ENCODE measurements around the gene RNF14.

DNA sequence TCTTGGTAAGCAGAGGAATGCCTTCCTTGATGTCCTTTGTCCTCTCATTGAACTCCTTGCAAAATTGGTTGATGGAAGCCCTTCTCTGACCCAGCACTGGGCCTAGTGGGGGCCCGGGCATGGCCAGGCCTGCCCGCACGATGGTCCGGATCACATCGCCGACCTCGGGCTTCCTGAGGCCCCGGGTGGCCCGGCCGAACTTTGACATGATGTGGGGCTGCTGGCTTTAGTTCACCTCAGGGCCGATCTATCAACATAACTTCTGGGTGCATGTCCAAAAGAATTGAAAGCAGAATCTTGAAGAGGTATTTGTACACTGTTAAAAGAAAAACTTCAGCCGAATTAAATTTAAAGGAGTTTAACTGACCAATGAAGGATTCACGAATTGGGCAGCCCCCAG is 68.0 kb downstream of the RNF14 start:
- TF ChIP-seq, protein P1, sequence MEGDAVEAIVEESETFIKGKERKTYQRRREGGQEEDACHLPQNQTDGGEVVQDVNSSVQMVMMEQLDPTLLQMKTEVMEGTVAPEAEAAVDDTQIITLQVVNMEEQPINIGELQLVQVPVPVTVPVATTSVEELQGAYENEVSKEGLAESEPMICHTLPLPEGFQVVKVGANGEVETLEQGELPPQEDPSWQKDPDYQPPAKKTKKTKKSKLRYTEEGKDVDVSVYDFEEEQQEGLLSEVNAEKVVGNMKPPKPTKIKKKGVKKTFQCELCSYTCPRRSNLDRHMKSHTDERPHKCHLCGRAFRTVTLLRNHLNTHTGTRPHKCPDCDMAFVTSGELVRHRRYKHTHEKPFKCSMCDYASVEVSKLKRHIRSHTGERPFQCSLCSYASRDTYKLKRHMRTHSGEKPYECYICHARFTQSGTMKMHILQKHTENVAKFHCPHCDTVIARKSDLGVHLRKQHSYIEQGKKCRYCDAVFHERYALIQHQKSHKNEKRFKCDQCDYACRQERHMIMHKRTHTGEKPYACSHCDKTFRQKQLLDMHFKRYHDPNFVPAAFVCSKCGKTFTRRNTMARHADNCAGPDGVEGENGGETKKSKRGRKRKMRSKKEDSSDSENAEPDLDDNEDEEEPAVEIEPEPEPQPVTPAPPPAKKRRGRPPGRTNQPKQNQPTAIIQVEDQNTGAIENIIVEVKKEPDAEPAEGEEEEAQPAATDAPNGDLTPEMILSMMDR (IDR thresholded peaks at IDR 0.05; ENCODE audit: low read length) = no peak
- no peak for TF ChIP-seq EZH2 (IDR thresholded peaks at IDR 0.05; ENCODE audit: borderline replicate concordance, low read length)

Measured in OCI-LY1 (cell line).